DMS53 treated with DMSO at 0.1 percent for 48 hours (cell line): Measurements from ENCODE around the gene KCNK17.
"Not testable (repeated sequence)": the region's sequence is repeated elsewhere in the genome, so short reads cannot be mapped to it uniquely, and the experiment has no call there.

Source experiments
- DNase-seq: peaks from one replicate; lab custom pipeline; 2025; ENCODE audit not compliant: unreplicated experiment; lab: John Stamatoyannopoulos, UW

Gene KCNK17

GRCh38 chr6:39302669-39303424 is 11.4 kb downstream of the KCNK17 start:
- DNase-seq = peak; percentile 79

- DNase-seq = no peak
These were observed 12.2 kb downstream of the KCNK17 start for GRCh38 chr6:39302011-39302410.

- no peak for DNase-seq
These were observed 12.6 kb downstream of the KCNK17 start for GRCh38 chr6:39301606-39302005.

- DNase-seq = no peak
These were observed 13.5 kb downstream of the KCNK17 start for GRCh38 chr6:39300739-39301138.

- DNase-seq = no peak
These were observed 16.2 kb downstream of the KCNK17 start for GRCh38 chr6:39298061-39298460.

GRCh38 chr6:39296745-39297640 is 17.2 kb downstream of the KCNK17 start:
- DNase-seq = no peak

- no peak for DNase-seq
These were observed 18.6 kb downstream of the KCNK17 start for GRCh38 chr6:39295611-39296011.

GRCh38 chr6:39294899-39295298 is 19.3 kb downstream of the KCNK17 start:
- DNase-seq = no peak

- no peak for DNase-seq
These were observed 20.1 kb downstream of the KCNK17 start for GRCh38 chr6:39294133-39294532.

GRCh38 chr6:39292637-39293036 is 21.6 kb downstream of the KCNK17 start:
- no peak for DNase-seq

- no peak for DNase-seq
These were observed 24.7 kb downstream of the KCNK17 start for GRCh38 chr6:39289490-39289889.

GRCh38 chr6:39287601-39288000 is 26.6 kb downstream of the KCNK17 start:
- no peak for DNase-seq

- DNase-seq = not testable (repeated sequence)
These were observed 27.6 kb downstream of the KCNK17 start for GRCh38 chr6:39286596-39286995.

GRCh38 chr6:39282774-39283173 is 31.4 kb downstream of the KCNK17 start:
- DNase-seq = no peak

GRCh38 chr6:39281312-39281980 is 32.8 kb downstream of the KCNK17 start:
- no peak for DNase-seq

- peak; percentile 33 for DNase-seq
These were observed 33.9 kb downstream of the KCNK17 start for GRCh38 chr6:39280247-39280731.

GRCh38 chr6:39279539-39279938 is 34.7 kb downstream of the KCNK17 start:
- no peak for DNase-seq

GRCh38 chr6:39276379-39276995 is 37.7 kb downstream of the KCNK17 start:
- DNase-seq = no peak

GRCh38 chr6:39274903-39275302 is 39.3 kb downstream of the KCNK17 start:
- no peak for DNase-seq

- DNase-seq = no peak
These were observed 39.7 kb downstream of the KCNK17 start for GRCh38 chr6:39274471-39274870.

- DNase-seq = no peak
These were observed 40.8 kb downstream of the KCNK17 start for GRCh38 chr6:39273406-39273821.
